Gastroesophageal sphincter (tissue), 4 donors: Measurements from ENCODE around the gene ORC2. TPM values are rescaled to one million over a fixed set of nuclear protein-coding genes. Genes with fewer than 3 reads are reported as not detected.
"Not testable (repeated sequence)": the region's sequence is repeated elsewhere in the genome, so short reads cannot be mapped to it uniquely, and the experiment has no call there.

Source experiments
- ATAC-seq: fragments of 150-250 bp; one replicate; pipeline ENCODE4 v1.9.1; 2016; ENCODE audit warnings: mild to moderate bottlenecking, moderate library complexity
- H3K27ac ChIP-seq, 4 donors: fragments of 200-600 bp; sonication (generic) in 3 of 4; 1 replicate in 3 of 4; 2 replicates in 1 of 4; pipeline ENCODE4 v1.5.1; 2016 to 2019
- H3K27me3 ChIP-seq: fragments of 200-600 bp; sonication (generic); one replicate; pipeline ENCODE4 v1.5.1; 2019
- H3K36me3 ChIP-seq, 2 donors: fragments of 200-600 bp; sonication (generic); one replicate each; pipeline ENCODE4 v1.5.1; 2019; ENCODE audit warnings: control low read depth in 1 of 2
- H3K4me1 ChIP-seq, 3 donors: fragments of 200-600 bp; sonication (generic); 1 replicate in 2 of 3; 2 replicates in 1 of 3; pipeline ENCODE4 v1.5.1; 2016 to 2019; ENCODE audit warnings: control low read depth in 2 of 3
- H3K4me3 ChIP-seq, 2 donors: fragments of 200-600 bp; sonication (generic); one replicate each; pipeline ENCODE4 v1.5.1; 2019; ENCODE audit warnings: mild to moderate bottlenecking in 1 of 2, moderate library complexity in 1 of 2
- H3K9me3 ChIP-seq, 3 donors: fragments of 200-600 bp; sonication (generic); one replicate each; pipeline ENCODE4 v1.5.1; 2017 to 2019; ENCODE audit warnings: control low read depth in 2 of 3
- CTCF ChIP-seq, 4 experiments: fragments of 200-600 bp in 2 of 4; fragments of 450-650 bp in 2 of 4; sonication (generic) in 1 of 4; IDR thresholded peaks; one replicate each; pipeline ENCODE4 v1.5.1; 2017 to 2019; ENCODE audit warnings: antibody characterized with exemption in 4 of 4, mild to moderate bottlenecking in 2 of 4, moderate library complexity in 2 of 4
- EP300 ChIP-seq: sonication (generic); formaldehyde crosslinking; IDR thresholded peaks from one replicate; pipeline ENCODE4 v1.6.1; 2017; ENCODE audit warnings: antibody characterized with exemption, mild to moderate bottlenecking
- POLR2A ChIP-seq, 2 donors: fragments of 450-650 bp; IDR thresholded peaks; one replicate each; pipeline ENCODE4 v1.6.1; 2017; ENCODE audit warnings: antibody characterized with exemption in 2 of 2, mild to moderate bottlenecking in 2 of 2, moderate library complexity in 1 of 2
- POLR2AphosphoS5 ChIP-seq: sonication (generic); formaldehyde crosslinking; IDR thresholded peaks from one replicate; pipeline ENCODE4 v1.6.1; 2017; ENCODE audit warnings: antibody characterized with exemption
- WGBS, 2 donors: methylation state at CpG; one replicate each; pipeline ENCODE4 v1.1.5; 2018; ENCODE audit warnings: low coverage in 1 of 2; 5-methylcytosine and 5-hydroxymethylcytosine counted together
- total RNA-seq, 4 donors: library from RNA; depleted of rRNA; stranded (reverse); fragments of >200 nt; gene quantifications; one replicate each; pipeline ENCODE4 v1.1.0, GENCODE V29; 2016

ORC2 gene
- total RNA-seq, 4 donors from 2014 or later, result 8.6 to 25.4 (median 11.4) TPM

DNA sequence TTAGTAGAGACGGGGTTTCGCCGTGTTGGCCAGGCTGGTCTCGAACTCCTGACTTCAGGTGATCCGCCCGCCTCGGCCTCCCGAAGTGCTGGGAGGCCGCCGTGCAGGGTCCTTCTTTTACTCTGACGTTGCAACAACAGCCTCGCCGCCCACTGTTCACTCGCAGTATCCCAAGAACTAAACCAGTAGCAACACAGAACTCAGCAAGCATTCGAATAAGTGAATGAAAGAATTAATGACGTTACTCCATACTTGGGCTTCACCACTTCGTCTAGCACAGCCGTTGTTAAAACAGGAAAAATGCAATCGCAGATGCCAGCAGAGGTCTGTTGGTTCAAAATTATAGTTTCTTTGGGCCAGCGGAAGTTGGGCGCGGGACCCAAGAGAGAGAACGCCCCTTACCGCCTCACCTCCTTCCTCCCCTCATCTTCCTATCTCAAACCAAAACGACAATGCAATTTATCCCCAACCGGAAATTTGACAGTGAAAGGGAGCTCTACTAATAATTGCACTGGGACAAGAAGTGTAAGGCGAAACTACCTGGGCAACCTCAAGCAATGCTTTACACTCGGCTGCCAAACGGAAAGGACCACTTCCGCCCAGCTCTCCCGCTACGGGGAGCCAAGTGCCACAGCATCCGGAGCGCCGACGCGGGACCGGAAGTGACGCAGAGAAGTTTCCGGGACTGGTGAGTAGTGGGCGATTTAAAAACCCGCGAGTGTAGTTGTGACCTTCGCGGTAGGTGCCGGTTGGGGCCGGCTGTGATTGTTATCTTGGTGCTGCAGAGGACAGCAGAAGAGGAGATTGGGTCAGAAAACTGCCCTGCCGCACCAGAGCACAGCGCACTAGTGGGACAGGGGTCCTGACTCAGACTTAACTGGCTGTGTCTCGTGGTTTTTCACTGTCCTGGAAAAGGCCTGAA, 74.5 kb downstream of the ORC2 start, which contains the start of the genes NIF3L1 and PPIL3:
Gene NIF3L1 (plus strand): TSS at position 668 of the 922 bp plus-strand sequence. CDS start 2,573 bp downstream, outside the sequence.
Gene PPIL3 (minus strand): TSS at position 374 of the 922 bp plus-strand sequence. CDS start 1,462 bp downstream, outside the sequence.
- ATAC-seq, result peak; percentile 97
- H3K4me1 ChIP-seq, result peaks cover 0 to 41% (median 0%) of the 10 kb centered on the region in 3 donors
- no peaks in the 10 kb centered on the region for H3K9me3 ChIP-seq
- TF ChIP-seq EP300 (no peak), POLR2A (IDR thresholded peaks at IDR 0.05) (peak; percentile 47 to 54), CTCF (IDR thresholded peaks at IDR 0.05) (peak in 2 of 4 experiments; percentile 4 to 15), POLR2AphosphoS5 (peak; percentile 83)
- peak within 1 kb of the TSS; percentile 90 to 98 (median 95) for H3K27ac ChIP-seq
- H3K27me3 ChIP-seq, result no peaks in the 10 kb centered on the region
- peaks cover 0 to 30% of the 10 kb centered on the region in 2 donors for H3K36me3 ChIP-seq
- H3K4me3 ChIP-seq, result peak within 1 kb of the TSS; percentile 82 to 87
- WGBS, 2 donors, result 0% methylated on average over 17 of the region's 50 CpGs; no CpG with 5 or more reads in 1 of the 2 donors

DNA sequence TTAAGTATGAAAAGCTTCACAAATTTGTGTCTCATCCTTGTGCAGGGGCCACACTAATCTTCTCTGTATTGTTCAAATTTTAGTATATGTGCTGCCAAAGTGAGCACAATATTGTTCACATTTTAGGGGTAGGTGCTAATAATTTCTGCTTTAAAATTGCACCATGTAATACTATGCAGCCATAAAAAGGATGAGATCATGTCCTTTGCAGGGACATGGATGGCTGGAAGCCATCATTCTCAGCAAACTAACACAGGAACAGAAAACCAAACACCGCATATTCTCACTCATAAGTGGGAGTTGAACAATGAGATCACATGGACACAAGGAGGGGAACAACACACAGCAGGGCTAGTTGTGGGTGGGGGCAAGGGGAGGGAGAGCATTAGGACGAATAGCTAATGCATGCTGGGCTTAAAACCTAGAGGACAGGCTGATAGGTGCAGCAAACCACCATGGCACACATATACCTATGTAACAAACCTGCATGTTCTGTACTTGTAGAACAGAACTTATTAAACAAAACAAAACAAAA, 81.7 kb downstream of the ORC2 start:
- not testable (repeated sequence) for H3K27me3 ChIP-seq, H3K27ac ChIP-seq, H3K4me1 ChIP-seq, ATAC-seq, H3K4me3 ChIP-seq, H3K9me3 ChIP-seq
- 80 to 86% methylated on average over 2 of the region's 2 CpGs for WGBS, 2 donors
- H3K36me3 ChIP-seq, result peaks cover 0 to 93% of the 10 kb centered on the region in 2 donors

DNA sequence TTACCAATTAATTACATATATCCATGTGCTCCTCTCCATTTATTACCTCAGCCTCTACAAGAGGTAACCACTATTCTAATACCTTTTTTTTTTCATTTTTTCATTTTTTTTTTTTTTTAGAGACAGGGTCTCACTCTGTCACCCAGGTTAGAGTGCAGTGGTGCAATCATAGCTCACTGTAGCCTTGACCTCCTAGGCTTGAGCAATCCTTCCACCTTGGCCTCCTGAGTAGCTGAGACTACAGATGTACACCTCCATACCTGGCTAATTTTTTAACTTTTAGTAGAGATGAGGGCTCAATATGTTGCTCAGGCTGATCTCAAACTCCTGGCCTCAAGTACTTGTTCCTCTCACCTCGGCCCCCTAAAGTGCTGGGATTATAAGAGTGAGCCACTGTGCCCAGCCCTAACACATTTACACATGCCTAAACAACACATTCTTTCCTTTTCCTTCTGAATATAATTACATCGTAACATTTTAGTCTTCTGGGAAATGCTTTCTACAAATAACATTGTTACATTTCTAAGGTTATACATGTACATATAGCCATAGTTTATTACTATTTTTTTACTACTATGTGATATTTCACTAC, 85.1 kb downstream of the ORC2 start:
- no peaks in the 10 kb centered on the region for H3K4me1 ChIP-seq
- H3K9me3 ChIP-seq, result no peaks in the 10 kb centered on the region
- no peak for ATAC-seq
- H3K4me3 ChIP-seq, result no peak overlapping the region
- peaks cover 0 to 98% of the 10 kb centered on the region in 2 donors for H3K36me3 ChIP-seq
- TF ChIP-seq EP300 (no peak), POLR2AphosphoS5 (no peak), POLR2A (IDR thresholded peaks at IDR 0.05) (no peak), CTCF (IDR thresholded peaks at IDR 0.05) (no peak)
- WGBS, 2 donors, result 87 to 88% methylated on average over 2 of the region's 2 CpGs
- no peaks in the 10 kb centered on the region for H3K27me3 ChIP-seq
- H3K27ac ChIP-seq, result no peak overlapping the region

DNA sequence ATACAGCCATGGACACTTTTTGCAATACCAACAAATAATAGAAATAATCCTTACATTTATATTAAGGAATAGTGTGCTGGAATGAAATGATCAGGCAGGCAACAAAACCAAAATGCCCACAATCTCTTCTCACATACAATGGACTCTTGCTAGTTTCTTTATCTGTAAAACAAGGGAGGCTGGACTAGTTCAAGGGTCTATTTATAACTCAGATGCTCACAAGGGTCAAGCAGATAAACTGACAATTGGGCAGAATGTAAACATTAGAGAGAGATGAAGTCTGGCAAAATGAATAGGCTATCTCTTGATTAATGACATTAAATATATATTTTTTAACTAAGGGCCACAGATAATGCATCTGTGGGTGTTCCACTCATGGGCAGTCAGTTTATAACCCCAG, 86.0 kb downstream of the ORC2 start:
- Histone ChIP-seq H3K4me3 (no peak overlapping the region), H3K9me3 (no peaks in the 10 kb centered on the region), H3K27me3 (no peaks in the 10 kb centered on the region), H3K36me3 (peaks cover 0 to 98% of the 10 kb centered on the region in 2 donors), H3K27ac (no peak overlapping the region), H3K4me1 (no peaks in the 10 kb centered on the region)
- ATAC-seq, result no peak
- TF ChIP-seq POLR2A (IDR thresholded peaks at IDR 0.05) (no peak), POLR2AphosphoS5 (no peak), CTCF (IDR thresholded peaks at IDR 0.05) (no peak), EP300 (no peak)

GRCh38 chr2:200873560-200873959, 89.9 kb downstream of the ORC2 start:
- 92 to 96% methylated on average over 4 to 6 of the region's 6 CpGs for WGBS, 2 donors
- Histone ChIP-seq H3K4me3 (no peak overlapping the region), H3K27ac (no peak overlapping the region), H3K36me3 (peaks cover 0 to 83% of the 10 kb centered on the region in 2 donors), H3K4me1 (no peaks in the 10 kb centered on the region), H3K27me3 (no peaks in the 10 kb centered on the region), H3K9me3 (no peaks in the 10 kb centered on the region)
- ATAC-seq, result no peak
- no peak for TF ChIP-seq POLR2AphosphoS5
- TF ChIP-seq CTCF (IDR thresholded peaks at IDR 0.05), result no peak
- TF ChIP-seq EP300, result no peak
- TF ChIP-seq POLR2A (IDR thresholded peaks at IDR 0.05), result no peak
